OCI-LY3 (cell line): ENCODE results near the gene RRAGD.

Experiments used
- EZH2phosphoT487 ChIP-seq: fragments of 200-600 bp; shearing (Covaris generic); IDR thresholded peaks from 2 replicates; pipeline ENCODE4 v1.6.1; 2018; ENCODE audit warnings: antibody characterized with exemption, mixed run types, low read depth
- TF ChIP-seq, protein P1 (sequence below): fragments of 200-600, 300-600 bp; sonication (generic); IDR thresholded peaks from 2 replicates; pipeline ENCODE4 v1.5.1; 2014; ENCODE audit warnings: antibody characterized with exemption, low read length, low read depth

GRCh38 chr6:89368999-89369398, 43.1 kb downstream of the RRAGD start:
- TF ChIP-seq, protein P1, sequence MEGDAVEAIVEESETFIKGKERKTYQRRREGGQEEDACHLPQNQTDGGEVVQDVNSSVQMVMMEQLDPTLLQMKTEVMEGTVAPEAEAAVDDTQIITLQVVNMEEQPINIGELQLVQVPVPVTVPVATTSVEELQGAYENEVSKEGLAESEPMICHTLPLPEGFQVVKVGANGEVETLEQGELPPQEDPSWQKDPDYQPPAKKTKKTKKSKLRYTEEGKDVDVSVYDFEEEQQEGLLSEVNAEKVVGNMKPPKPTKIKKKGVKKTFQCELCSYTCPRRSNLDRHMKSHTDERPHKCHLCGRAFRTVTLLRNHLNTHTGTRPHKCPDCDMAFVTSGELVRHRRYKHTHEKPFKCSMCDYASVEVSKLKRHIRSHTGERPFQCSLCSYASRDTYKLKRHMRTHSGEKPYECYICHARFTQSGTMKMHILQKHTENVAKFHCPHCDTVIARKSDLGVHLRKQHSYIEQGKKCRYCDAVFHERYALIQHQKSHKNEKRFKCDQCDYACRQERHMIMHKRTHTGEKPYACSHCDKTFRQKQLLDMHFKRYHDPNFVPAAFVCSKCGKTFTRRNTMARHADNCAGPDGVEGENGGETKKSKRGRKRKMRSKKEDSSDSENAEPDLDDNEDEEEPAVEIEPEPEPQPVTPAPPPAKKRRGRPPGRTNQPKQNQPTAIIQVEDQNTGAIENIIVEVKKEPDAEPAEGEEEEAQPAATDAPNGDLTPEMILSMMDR, result peak; percentile 32; the same call in 1 of the 2 replicates
- TF ChIP-seq EZH2phosphoT487, result no peak
